HCT116 (cell line): Measurements from ENCODE around the gene HK1. TPM values are rescaled to one million over a fixed set of nuclear protein-coding genes. Genes with fewer than 3 reads are reported as not detected.

Source experiments
- ATAC-seq: fragments of 200-7000 bp; cut with Tn5 transposase; 2 replicates; pipeline ENCODE4 v1.9.1; 2020; ENCODE audit warnings: mild to moderate bottlenecking, moderate library complexity
- BruUV-seq: library from RNA; stranded (reverse); fragments of 400-500 nt; replicated peaks from 2 replicates; lab custom pipeline; 2021; lab: Mats Ljungman, UMichigan
- CTCF ChIA-PET: fragments of 300-600 bp; sonication (Branson Sonifier 250); formaldehyde crosslinking; loops from one replicate; lab custom pipeline; 2021; ENCODE audit warnings: antibody characterized with exemption; lab: Charles Lee
- POLR2A ChIA-PET: fragments of 300-600, 350-600 bp; sonication (Branson Sonifier 250); formaldehyde crosslinking; loops from one replicate; lab custom pipeline; 2021; ENCODE audit warnings: antibody characterized with exemption; lab: Charles Lee
- RAD21 ChIA-PET, 2 experiments: fragments of 300-600 bp; sonication (Branson Sonifier 250); formaldehyde crosslinking; loops; one replicate each; lab custom pipeline; 2023; ENCODE audit warnings: low total read pairs in 2 of 2; ENCODE audit not compliant: uncharacterized antibody in 2 of 2, unreplicated experiment in 2 of 2, low non-redundant PET in 1 of 2; lab: Charles Lee
- DNase-seq: peaks from one replicate; pipeline ENCODE4 v3.0.0-alpha.2; 2010; ENCODE audit warnings: low read depth, low spot score
- H2AFZ ChIP-seq: fragments of 200-600 bp; shearing (Covaris generic), sonication (generic); 2 replicates; pipeline ENCODE4 v1.6.1; 2017; ENCODE audit warnings: low read depth, mixed run types, mixed read lengths, antibody characterized with exemption, low read length; ENCODE audit not compliant: poor library complexity, severe bottlenecking
- H3K27ac ChIP-seq: 2 replicates; pipeline ENCODE4 v1.5.1; 2012; ENCODE audit warnings: low read depth, low read length
- H3K27me3 ChIP-seq: fragments of 200-600 bp; sonication (generic); 2 replicates; pipeline ENCODE4 v1.6.1; 2016; ENCODE audit warnings: mixed run types, low read length, mixed read lengths; ENCODE audit not compliant: insufficient read depth
- H3K36me3 ChIP-seq, 2 experiments: fragments of 200-500 bp in 1 of 2; fragments of 200-600 bp in 1 of 2; sonication (Bioruptor generic) in 1 of 2; sonication (generic) in 1 of 2; 2 replicates each; pipeline versions ENCODE4 v1.5.1 to v1.6.1; 2014 to 2016; ENCODE audit warnings: low read length in 2 of 2, inconsistent platforms in 1 of 2, mixed read lengths in 1 of 2, mixed run types in 1 of 2; ENCODE audit not compliant: insufficient read depth in 2 of 2, control insufficient read depth in 1 of 2
- H3K4me1 ChIP-seq, 2 experiments: fragments of 200-600 bp in 1 of 2; sonication (generic) in 1 of 2; 2 replicates each; pipeline versions ENCODE4 v1.5.1 to v1.6.1; 2012 to 2017; ENCODE audit warnings: low read length in 2 of 2, inconsistent platforms in 1 of 2, mild to moderate bottlenecking in 1 of 2, mixed read lengths in 1 of 2, mixed run types in 1 of 2, moderate library complexity in 1 of 2; ENCODE audit not compliant: insufficient read depth in 2 of 2, control insufficient read depth in 1 of 2
- H3K4me2 ChIP-seq: fragments of 200-600 bp; sonication (generic); 2 replicates; pipeline ENCODE4 v1.6.1; 2017; ENCODE audit warnings: mixed run types, low read length, mixed read lengths
- H3K4me3 ChIP-seq, 2 experiments: fragments of 200-600 bp in 1 of 2; sonication (generic) in 1 of 2; replicated peaks in 1 of 2; 2 replicates each; pipeline ENCODE4 v1.5.1; 2011 to 2016; ENCODE audit warnings: low read length in 2 of 2, control low read depth in 1 of 2, low read depth in 1 of 2, mild to moderate bottlenecking in 1 of 2, mixed read lengths in 1 of 2, mixed run types in 1 of 2
- H3K79me2 ChIP-seq: fragments of 200-600 bp; sonication (generic); 2 replicates; pipeline ENCODE4 v1.6.1; 2017; ENCODE audit warnings: mild to moderate bottlenecking, mixed run types, low read length, moderate library complexity, mixed read lengths; ENCODE audit not compliant: insufficient read depth
- H3K9ac ChIP-seq: fragments of 200-600 bp; sonication (generic); 2 replicates; pipeline ENCODE4 v1.6.1; 2016; ENCODE audit warnings: low read length, mixed read lengths
- H3K9me2 ChIP-seq: fragments of 200-600 bp; sonication (generic), shearing (Covaris generic); 2 replicates; pipeline ENCODE4 v1.6.1; 2017; ENCODE audit warnings: mixed run types, mild to moderate bottlenecking, moderate library complexity; ENCODE audit not compliant: insufficient read depth
- H3K9me3 ChIP-seq, 2 experiments: fragments of 200-500 bp in 1 of 2; fragments of 200-600 bp in 1 of 2; sonication (Bioruptor generic) in 1 of 2; sonication (generic) in 1 of 2; 2 replicates each; pipeline ENCODE4 v1.6.1; 2014 to 2017; ENCODE audit warnings: low read length in 2 of 2, mixed read lengths in 2 of 2, inconsistent platforms in 1 of 2, low read depth in 1 of 2, mild to moderate bottlenecking in 1 of 2, mixed run types in 1 of 2, moderate library complexity in 1 of 2; ENCODE audit not compliant: control insufficient read depth in 1 of 2, insufficient read depth in 1 of 2
- H4K20me1 ChIP-seq: fragments of 200-600 bp; sonication (generic), shearing (Covaris generic); 2 replicates; pipeline ENCODE4 v1.6.1; 2017; ENCODE audit warnings: mixed run types, mild to moderate bottlenecking, moderate library complexity; ENCODE audit not compliant: insufficient read depth
- ATF3 ChIP-seq: IDR thresholded peaks from 2 replicates; pipeline ENCODE4 v1.6.1; 2012
- CBX3 ChIP-seq: IDR thresholded peaks from 2 replicates; pipeline ENCODE4 v1.6.1; 2012; ENCODE audit warnings: low read depth
- CEBPB ChIP-seq: IDR thresholded peaks from 2 replicates; pipeline ENCODE4 v1.6.1; 2012; ENCODE audit warnings: low read depth
- ELF1 ChIP-seq: IDR thresholded peaks from 2 replicates; pipeline ENCODE4 v1.6.1; 2012; ENCODE audit warnings: low read depth, borderline replicate concordance
- EZH2 ChIP-seq: fragments of 200-600 bp; sonication (generic); IDR thresholded peaks from 2 replicates; pipeline ENCODE4 v1.6.1; 2017; ENCODE audit warnings: antibody characterized with exemption, mixed run types
- EZH2phosphoT487 ChIP-seq: fragments of 200-600 bp; IDR thresholded peaks from 2 replicates; pipeline ENCODE4 v1.6.1; 2018; ENCODE audit warnings: antibody characterized with exemption, borderline replicate concordance
- JUND ChIP-seq: IDR thresholded peaks from 2 replicates; pipeline ENCODE4 v1.6.1; 2012
- POLR2A ChIP-seq: IDR thresholded peaks from 2 replicates; pipeline ENCODE4 v1.7.0; 2011; ENCODE audit warnings: borderline replicate concordance; ENCODE audit not compliant: insufficient read depth, insufficient read length; ENCODE audit errors: extremely low read depth
- SRF ChIP-seq: IDR thresholded peaks from 2 replicates; pipeline ENCODE4 v1.6.1; 2012; ENCODE audit warnings: low read depth
- TCF7L2 ChIP-seq: IDR thresholded peaks from 2 replicates; pipeline ENCODE4 v1.7.0; 2011; ENCODE audit warnings: borderline replicate concordance, inconsistent platforms; ENCODE audit not compliant: insufficient read depth, insufficient read length; ENCODE audit errors: extremely low read depth
- ZFX ChIP-seq: fragments of 450-650 bp; IDR thresholded peaks from 2 replicates; pipeline ENCODE4 v1.6.1; 2017
- ZNF274 ChIP-seq: fragments of 200-500 bp; sonication (Bioruptor generic); IDR thresholded peaks from 2 replicates; pipeline ENCODE4 v1.6.1; 2014; ENCODE audit warnings: mild to moderate bottlenecking, low read depth, low read length, inconsistent platforms
- intact Hi-C: fragments of 100-400 bp; cut with micrococcal nuclease; formaldehyde crosslinking; loops from 2 replicates; pipeline ENCODE4 v1.10.0; 2022
- total RNA-seq: library from RNA; stranded (reverse); gene quantifications from one replicate; pipeline ENCODE4 v1.2.1, GENCODE V29; 2021; ENCODE audit not compliant: unreplicated experiment
- TF ChIP-seq, protein P1 (sequence below): IDR thresholded peaks from 2 replicates; pipeline ENCODE4 v1.6.1; 2012
- TF ChIP-seq, protein P2 (sequence below): IDR thresholded peaks from 2 replicates; pipeline ENCODE4 v1.6.1; 2011; ENCODE audit warnings: mild to moderate bottlenecking, low read length, moderate library complexity; ENCODE audit not compliant: insufficient replicate concordance; ENCODE audit errors: extremely low read depth

The HK1 gene
- total RNA-seq, 1 experiment from 2014 or later = 50.3 TPM

DNA sequence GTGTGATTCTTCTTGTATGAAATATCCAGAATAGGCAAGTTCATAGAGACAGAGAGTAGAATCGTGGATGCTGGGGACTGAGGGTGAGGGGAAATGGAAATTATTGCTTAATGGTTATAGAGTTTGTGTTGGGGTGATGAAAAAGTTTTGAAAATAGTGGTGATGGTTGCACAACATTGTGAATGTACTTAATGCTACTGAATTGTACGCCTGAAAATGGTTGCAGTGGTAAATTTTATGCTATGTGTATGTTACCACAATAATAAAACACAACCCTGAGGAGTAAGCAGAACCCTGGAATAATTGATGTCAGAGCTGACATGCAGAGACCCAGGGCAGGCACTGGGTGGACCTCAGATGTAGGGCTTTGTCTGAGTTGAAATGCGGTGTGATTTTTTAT, 80.9 kb downstream of the HK1 start:
- CTCF ChIA-PET = no interaction called here
- Histone ChIP-seq H3K36me3 (no peaks in the 10 kb centered on the region), H3K9me2 (no peaks in the 10 kb centered on the region), H2AFZ (no peak overlapping the region), H3K4me3 (no peak overlapping the region), H3K27ac (no peak overlapping the region), H3K4me1 (no peaks in the 10 kb centered on the region), H3K79me2 (no peaks in the 10 kb centered on the region), H3K4me2 (no peak overlapping the region), H3K9me3 (no peaks in the 10 kb centered on the region), H3K9ac (no peak overlapping the region), H4K20me1 (no peaks in the 10 kb centered on the region), H3K27me3 (no peaks in the 10 kb centered on the region)
- POLR2A ChIA-PET = no interaction called here
- no peak for TF ChIP-seq ZNF274
- no peak for TF ChIP-seq ELF1
- TF ChIP-seq SRF = no peak
- no peak for TF ChIP-seq CEBPB
- TF ChIP-seq CBX3 = no peak
- TF ChIP-seq, protein P1, sequence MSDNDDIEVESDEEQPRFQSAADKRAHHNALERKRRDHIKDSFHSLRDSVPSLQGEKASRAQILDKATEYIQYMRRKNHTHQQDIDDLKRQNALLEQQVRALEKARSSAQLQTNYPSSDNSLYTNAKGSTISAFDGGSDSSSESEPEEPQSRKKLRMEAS = no peak
- TF ChIP-seq EZH2 = no peak
- TF ChIP-seq EZH2phosphoT487 = no peak
- TF ChIP-seq ATF3 = no peak
- no peak for TF ChIP-seq JUND
- TF ChIP-seq ZFX = no peak
- TF ChIP-seq TCF7L2 = no peak
- TF ChIP-seq POLR2A = no peak
- TF ChIP-seq, protein P2, sequence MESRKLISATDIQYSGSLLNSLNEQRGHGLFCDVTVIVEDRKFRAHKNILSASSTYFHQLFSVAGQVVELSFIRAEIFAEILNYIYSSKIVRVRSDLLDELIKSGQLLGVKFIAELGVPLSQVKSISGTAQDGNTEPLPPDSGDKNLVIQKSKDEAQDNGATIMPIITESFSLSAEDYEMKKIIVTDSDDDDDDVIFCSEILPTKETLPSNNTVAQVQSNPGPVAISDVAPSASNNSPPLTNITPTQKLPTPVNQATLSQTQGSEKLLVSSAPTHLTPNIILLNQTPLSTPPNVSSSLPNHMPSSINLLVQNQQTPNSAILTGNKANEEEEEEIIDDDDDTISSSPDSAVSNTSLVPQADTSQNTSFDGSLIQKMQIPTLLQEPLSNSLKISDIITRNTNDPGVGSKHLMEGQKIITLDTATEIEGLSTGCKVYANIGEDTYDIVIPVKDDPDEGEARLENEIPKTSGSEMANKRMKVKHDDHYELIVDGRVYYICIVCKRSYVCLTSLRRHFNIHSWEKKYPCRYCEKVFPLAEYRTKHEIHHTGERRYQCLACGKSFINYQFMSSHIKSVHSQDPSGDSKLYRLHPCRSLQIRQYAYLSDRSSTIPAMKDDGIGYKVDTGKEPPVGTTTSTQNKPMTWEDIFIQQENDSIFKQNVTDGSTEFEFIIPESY = no peak
- BruUV-seq = no TSS peak
- DNase-seq = no peak
- RAD21 ChIA-PET = no interaction called here
- no peak for ATAC-seq
- intact Hi-C loops = no loop called here
